CD4-positive, CD25-positive, alpha-beta regulatory T cell (primary cell): ENCODE data around the gene PRKCB. TPM values are rescaled to one million over a fixed set of nuclear protein-coding genes. Genes with fewer than 3 reads are reported as not detected.
A peak's percentile ranks its signal among the peaks of the same experiment; 100 is the strongest.

Experiments
- ATAC-seq, 2 donors: fragments of 150-1000 bp; cut with Tn5 transposase; one replicate each; pipeline ENCODE4 v1.10.0; 2021; ENCODE audit warnings: low read depth in 2 of 2, moderate number of reproducible peaks in 2 of 2, moderate library complexity in 1 of 2
- DNase-seq, 3 donors: peaks; one replicate each; pipeline versions ENCODE4 v3.0.0 to v3.0.0-alpha.2; 2012 to 2022; ENCODE audit warnings: mixed read lengths in 1 of 3
- H3K27ac ChIP-seq: one replicate; pipeline ENCODE4 v1.7.0; 2013; ENCODE audit warnings: mild to moderate bottlenecking, low read length; ENCODE audit not compliant: insufficient read depth, poor library complexity, severe bottlenecking
- H3K27me3 ChIP-seq: one replicate; pipeline ENCODE4 v1.7.0; 2013; ENCODE audit warnings: low read length; ENCODE audit not compliant: control insufficient read depth, insufficient read depth
- H3K36me3 ChIP-seq: one replicate; pipeline ENCODE4 v1.7.0; 2013; ENCODE audit warnings: mild to moderate bottlenecking, low read length, moderate library complexity; ENCODE audit not compliant: control insufficient read depth, insufficient read depth
- H3K4me1 ChIP-seq: 2 replicates; pipeline ENCODE4 v1.7.0; 2013; ENCODE audit warnings: mild to moderate bottlenecking, low read length; ENCODE audit not compliant: insufficient read depth, control insufficient read depth, poor library complexity, severe bottlenecking
- H3K4me3 ChIP-seq: one replicate; pipeline ENCODE4 v1.7.0; 2013; ENCODE audit warnings: low read depth, mild to moderate bottlenecking, low read length, moderate library complexity
- H3K9me3 ChIP-seq, 2 experiments: 1 replicate in 1 of 2; 2 replicates in 1 of 2; pipeline ENCODE4 v1.7.0; 2013; ENCODE audit warnings: low read length in 2 of 2, mild to moderate bottlenecking in 1 of 2, moderate library complexity in 1 of 2; ENCODE audit not compliant: control insufficient read depth in 2 of 2
- H3K27ac Mint-ChIP-seq, 3 donors: one replicate each; pipeline ENCODE4 v1.8.0; 2020 to 2022; ENCODE audit warnings: mild to moderate bottlenecking in 3 of 3, mixed read lengths in 3 of 3, moderate library complexity in 2 of 3
- H3K27me3 Mint-ChIP-seq: one replicate; pipeline ENCODE4 v1.8.0; 2022; ENCODE audit warnings: mild to moderate bottlenecking, mixed read lengths
- H3K36me3 Mint-ChIP-seq: one replicate; pipeline ENCODE4 v1.8.0; 2020; ENCODE audit warnings: mixed read lengths
- H3K4me1 Mint-ChIP-seq, 4 donors: one replicate each; pipeline ENCODE4 v1.8.0; 2020 to 2022; ENCODE audit warnings: mixed read lengths in 4 of 4, mild to moderate bottlenecking in 1 of 4
- H3K4me3 Mint-ChIP-seq, 4 donors: one replicate each; pipeline ENCODE4 v1.8.0; 2020 to 2022; ENCODE audit warnings: mild to moderate bottlenecking in 4 of 4, mixed read lengths in 4 of 4, moderate library complexity in 3 of 4
- H3K9me3 Mint-ChIP-seq, 7 donors: one replicate each; pipeline ENCODE4 v1.8.0; 2020 to 2022; ENCODE audit warnings: mixed read lengths in 7 of 7, mild to moderate bottlenecking in 3 of 7, moderate library complexity in 2 of 7
- polyA plus RNA-seq, 4 donors: library from polyadenylated mRNA; unstranded; fragments of 300-500 nt; fragmentation: Illumina TruSeq; gene quantifications; one replicate each; pipeline ENCODE4 v1.2.3, GENCODE V29; 2021
- total RNA-seq: library from RNA; stranded (reverse); gene quantifications from one replicate; pipeline ENCODE4 v1.2.3, GENCODE V29; 2022

PRKCB gene
- total and polyA plus RNA-seq, 5 donors from 2014 or later, result 37.4 to 83.1 (median 50.5) TPM

GRCh38 chr16:24118126-24118821, 282.5 kb downstream of the PRKCB start:
- Mint-ChIP-seq H3K4me3 (no peak overlapping the region), H3K27ac (peak overlapping the region in 2 of 3 donors; percentile 14 to 80), H3K4me1 (peaks cover 0 to 6% (median 3%) of the 10 kb centered on the region in 4 donors), H3K9me3 (peaks cover 0 to 5% (median 2%) of the 10 kb centered on the region in 7 donors), H3K36me3 (peaks cover 53% of the 10 kb centered on the region), H3K27me3 (no peaks in the 10 kb centered on the region)
- Histone ChIP-seq H3K4me3 (no peak overlapping the region), H3K9me3 (no peaks in the 10 kb centered on the region), H3K36me3 (peaks cover 33% of the 10 kb centered on the region), H3K27ac (no peak overlapping the region), H3K4me1 (no peaks in the 10 kb centered on the region), H3K27me3 (no peaks in the 10 kb centered on the region)
- DNase-seq (no peak), ATAC-seq (no peak)

GRCh38 chr16:24119807-24120206, 284.0 kb downstream of the PRKCB start:
- Histone ChIP-seq H3K27me3 (no peaks in the 10 kb centered on the region), H3K27ac (no peak overlapping the region), H3K9me3 (no peaks in the 10 kb centered on the region), H3K4me3 (no peak overlapping the region), H3K4me1 (no peaks in the 10 kb centered on the region), H3K36me3 (peaks cover 36% of the 10 kb centered on the region)
- Mint-ChIP-seq H3K4me1 (peaks cover 0 to 8% (median 3%) of the 10 kb centered on the region in 4 donors), H3K27ac (no peak overlapping the region), H3K9me3 (peaks cover 0 to 5% (median 0%) of the 10 kb centered on the region in 7 donors), H3K27me3 (no peaks in the 10 kb centered on the region), H3K4me3 (no peak overlapping the region), H3K36me3 (peaks cover 53% of the 10 kb centered on the region)
- ATAC-seq (no peak), DNase-seq (no peak)

GRCh38 chr16:24123275-24123674, 287.5 kb downstream of the PRKCB start:
- no peaks in the 10 kb centered on the region for H3K27me3 ChIP-seq
- no peaks in the 10 kb centered on the region for H3K9me3 ChIP-seq
- H3K4me3 ChIP-seq, result no peak overlapping the region
- H3K4me1 Mint-ChIP-seq, result peaks cover 0 to 10% (median 3%) of the 10 kb centered on the region in 4 donors
- no peak overlapping the region for H3K27ac ChIP-seq
- H3K36me3 ChIP-seq, result peaks cover 44% of the 10 kb centered on the region
- peaks cover 69% of the 10 kb centered on the region for H3K36me3 Mint-ChIP-seq
- H3K27ac Mint-ChIP-seq, result no peak overlapping the region
- peaks cover 0 to 5% (median 0%) of the 10 kb centered on the region in 7 donors for H3K9me3 Mint-ChIP-seq
- peak overlapping the region in 1 of 4 donors; percentile 15 for H3K4me3 Mint-ChIP-seq
- DNase-seq (no peak), ATAC-seq (no peak)
- no peaks in the 10 kb centered on the region for H3K4me1 ChIP-seq
- H3K27me3 Mint-ChIP-seq, result no peaks in the 10 kb centered on the region

DNA sequence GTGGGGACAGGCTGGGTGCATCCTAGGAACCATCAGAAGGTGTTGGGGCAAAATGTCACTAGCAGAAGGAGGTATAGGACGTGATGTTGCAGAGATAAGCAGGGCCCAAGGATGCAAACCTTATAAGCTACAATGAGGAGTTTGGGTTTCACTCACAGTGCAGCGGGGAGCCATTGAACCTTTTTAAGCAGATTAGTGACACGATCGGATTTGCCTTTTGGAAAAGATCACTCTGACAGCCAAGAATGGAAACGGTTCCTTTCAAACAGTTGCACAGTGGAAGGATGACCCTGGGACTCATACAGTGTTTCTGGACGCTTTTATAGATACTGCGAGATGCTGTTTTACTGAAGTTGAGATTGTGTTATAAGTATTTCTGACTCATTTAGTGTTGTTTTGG, 288.5 kb downstream of the PRKCB start:
- H3K36me3 ChIP-seq, result peaks cover 46% of the 10 kb centered on the region
- H3K9me3 Mint-ChIP-seq, result peaks cover 0 to 5% (median 0%) of the 10 kb centered on the region in 7 donors
- H3K27ac Mint-ChIP-seq, result no peak overlapping the region
- no peaks in the 10 kb centered on the region for H3K4me1 ChIP-seq
- peaks cover 0 to 10% (median 5%) of the 10 kb centered on the region in 4 donors for H3K4me1 Mint-ChIP-seq
- H3K9me3 ChIP-seq, result no peaks in the 10 kb centered on the region
- H3K36me3 Mint-ChIP-seq, result peaks cover 66% of the 10 kb centered on the region
- H3K27me3 Mint-ChIP-seq, result no peaks in the 10 kb centered on the region
- DNase-seq, result no peak
- H3K27ac ChIP-seq, result no peak overlapping the region
- H3K4me3 Mint-ChIP-seq, result no peak overlapping the region
- H3K4me3 ChIP-seq, result no peak overlapping the region
- ATAC-seq, result no peak
- no peaks in the 10 kb centered on the region for H3K27me3 ChIP-seq

- H3K4me1 Mint-ChIP-seq, result peaks cover 0 to 12% (median 4%) of the 10 kb centered on the region in 4 donors
- peaks cover 42% of the 10 kb centered on the region for H3K36me3 ChIP-seq
- H3K27me3 ChIP-seq, result no peaks in the 10 kb centered on the region
- no peaks in the 10 kb centered on the region for H3K27me3 Mint-ChIP-seq
- H3K27ac ChIP-seq, result no peak overlapping the region
- H3K4me3 ChIP-seq, result no peak overlapping the region
- ATAC-seq, result no peak
- no peaks in the 10 kb centered on the region for H3K4me1 ChIP-seq
- peaks cover 0 to 5% (median 0%) of the 10 kb centered on the region in 7 donors for H3K9me3 Mint-ChIP-seq
- no peak overlapping the region for H3K4me3 Mint-ChIP-seq
- peaks cover 63% of the 10 kb centered on the region for H3K36me3 Mint-ChIP-seq
- peak overlapping the region in 1 of 3 donors; percentile 57 for H3K27ac Mint-ChIP-seq
- no peak for DNase-seq
- H3K9me3 ChIP-seq, result no peaks in the 10 kb centered on the region
Measured at GRCh38 chr16:24125214-24125613, 289.4 kb downstream of the PRKCB start.

DNA sequence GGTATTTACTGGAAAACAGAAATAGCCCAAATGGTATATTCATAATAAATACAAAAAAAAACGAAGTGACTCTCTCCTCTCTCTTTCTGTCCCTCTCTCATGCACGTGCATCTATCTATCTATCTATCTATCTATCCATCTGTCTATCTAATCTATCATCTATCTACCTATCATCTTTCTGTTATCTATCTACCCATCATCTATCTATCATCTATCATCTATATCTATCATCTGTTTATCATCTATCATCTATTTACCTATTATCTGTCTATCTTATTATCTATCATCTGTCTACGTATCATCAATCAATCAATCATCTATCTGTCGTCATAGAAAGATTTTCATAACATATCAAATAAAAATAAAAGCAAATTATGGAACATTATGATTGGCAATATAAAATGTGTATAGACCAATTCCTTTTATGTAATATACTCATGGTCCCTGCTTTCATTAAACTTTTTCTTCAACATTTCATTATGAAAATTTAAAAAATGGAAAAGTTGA, 293.7 kb downstream of the PRKCB start:
- Histone ChIP-seq H3K36me3 (peaks cover 35% of the 10 kb centered on the region), H3K4me3 (no peak overlapping the region), H3K27me3 (no peaks in the 10 kb centered on the region), H3K4me1 (no peaks in the 10 kb centered on the region), H3K27ac (no peak overlapping the region), H3K9me3 (no peaks in the 10 kb centered on the region)
- Mint-ChIP-seq H3K27me3 (no peaks in the 10 kb centered on the region), H3K9me3 (no peaks in the 10 kb centered on the region), H3K4me1 (peaks cover 0 to 13% (median 5%) of the 10 kb centered on the region in 4 donors), H3K27ac (no peak overlapping the region), H3K4me3 (no peak overlapping the region), H3K36me3 (peaks cover 52% of the 10 kb centered on the region)
- DNase-seq, result no peak
- ATAC-seq, result no peak

- Mint-ChIP-seq H3K4me1 (peaks cover 0 to 10% (median 5%) of the 10 kb centered on the region in 4 donors), H3K36me3 (peaks cover 42% of the 10 kb centered on the region), H3K27ac (peak overlapping the region in 1 of 3 donors; percentile 50), H3K27me3 (no peaks in the 10 kb centered on the region), H3K9me3 (no peaks in the 10 kb centered on the region), H3K4me3 (no peak overlapping the region)
- H3K36me3 ChIP-seq, result peaks cover 25% of the 10 kb centered on the region
- no peak for ATAC-seq
- no peaks in the 10 kb centered on the region for H3K4me1 ChIP-seq
- no peak for DNase-seq
- H3K27me3 ChIP-seq, result no peaks in the 10 kb centered on the region
- no peak overlapping the region for H3K4me3 ChIP-seq
- no peaks in the 10 kb centered on the region for H3K9me3 ChIP-seq
- H3K27ac ChIP-seq, result no peak overlapping the region
Measured at GRCh38 chr16:24130494-24131085, 294.8 kb downstream of the PRKCB start.
